HCT116 (cell line): ENCODE measurements around the gene FHOD3. TPM values are rescaled to one million over a fixed set of nuclear protein-coding genes. Genes with fewer than 3 reads are reported as not detected.

ENCODE experiments used
- ATAC-seq: fragments of 200-7000 bp; cut with Tn5 transposase; 2 replicates; pipeline ENCODE4 v1.9.1; 2020; ENCODE audit warnings: mild to moderate bottlenecking, moderate library complexity
- BruUV-seq: library from RNA; stranded (reverse); fragments of 400-500 nt; replicated peaks from 2 replicates; lab custom pipeline; 2021; lab: Mats Ljungman, UMichigan
- CTCF ChIA-PET: fragments of 300-600 bp; sonication (Branson Sonifier 250); formaldehyde crosslinking; loops from one replicate; lab custom pipeline; 2021; ENCODE audit warnings: antibody characterized with exemption; lab: Charles Lee
- POLR2A ChIA-PET: fragments of 300-600, 350-600 bp; sonication (Branson Sonifier 250); formaldehyde crosslinking; loops from one replicate; lab custom pipeline; 2021; ENCODE audit warnings: antibody characterized with exemption; lab: Charles Lee
- RAD21 ChIA-PET, 2 experiments: fragments of 300-600 bp; sonication (Branson Sonifier 250); formaldehyde crosslinking; loops; one replicate each; lab custom pipeline; 2023; ENCODE audit warnings: low total read pairs in 2 of 2; ENCODE audit not compliant: uncharacterized antibody in 2 of 2, unreplicated experiment in 2 of 2, low non-redundant PET in 1 of 2; lab: Charles Lee
- DNase-seq: peaks from one replicate; pipeline ENCODE4 v3.0.0-alpha.2; 2010; ENCODE audit warnings: low read depth, low spot score
- H2AFZ ChIP-seq: fragments of 200-600 bp; shearing (Covaris generic), sonication (generic); 2 replicates; pipeline ENCODE4 v1.6.1; 2017; ENCODE audit warnings: low read depth, mixed run types, mixed read lengths, antibody characterized with exemption, low read length; ENCODE audit not compliant: poor library complexity, severe bottlenecking
- H3K27ac ChIP-seq: 2 replicates; pipeline ENCODE4 v1.5.1; 2012; ENCODE audit warnings: low read depth, low read length
- H3K27me3 ChIP-seq: fragments of 200-600 bp; sonication (generic); 2 replicates; pipeline ENCODE4 v1.6.1; 2016; ENCODE audit warnings: mixed run types, low read length, mixed read lengths; ENCODE audit not compliant: insufficient read depth
- H3K36me3 ChIP-seq, 2 experiments: fragments of 200-500 bp in 1 of 2; fragments of 200-600 bp in 1 of 2; sonication (Bioruptor generic) in 1 of 2; sonication (generic) in 1 of 2; 2 replicates each; pipeline versions ENCODE4 v1.5.1 to v1.6.1; 2014 to 2016; ENCODE audit warnings: low read length in 2 of 2, inconsistent platforms in 1 of 2, mixed read lengths in 1 of 2, mixed run types in 1 of 2; ENCODE audit not compliant: insufficient read depth in 2 of 2, control insufficient read depth in 1 of 2
- H3K4me1 ChIP-seq, 2 experiments: fragments of 200-600 bp in 1 of 2; sonication (generic) in 1 of 2; 2 replicates each; pipeline versions ENCODE4 v1.5.1 to v1.6.1; 2012 to 2017; ENCODE audit warnings: low read length in 2 of 2, inconsistent platforms in 1 of 2, mild to moderate bottlenecking in 1 of 2, mixed read lengths in 1 of 2, mixed run types in 1 of 2, moderate library complexity in 1 of 2; ENCODE audit not compliant: insufficient read depth in 2 of 2, control insufficient read depth in 1 of 2
- H3K4me2 ChIP-seq: fragments of 200-600 bp; sonication (generic); 2 replicates; pipeline ENCODE4 v1.6.1; 2017; ENCODE audit warnings: mixed run types, low read length, mixed read lengths
- H3K4me3 ChIP-seq, 2 experiments: fragments of 200-600 bp in 1 of 2; sonication (generic) in 1 of 2; replicated peaks in 1 of 2; 2 replicates each; pipeline ENCODE4 v1.5.1; 2011 to 2016; ENCODE audit warnings: low read length in 2 of 2, control low read depth in 1 of 2, low read depth in 1 of 2, mild to moderate bottlenecking in 1 of 2, mixed read lengths in 1 of 2, mixed run types in 1 of 2
- H3K79me2 ChIP-seq: fragments of 200-600 bp; sonication (generic); 2 replicates; pipeline ENCODE4 v1.6.1; 2017; ENCODE audit warnings: mild to moderate bottlenecking, mixed run types, low read length, moderate library complexity, mixed read lengths; ENCODE audit not compliant: insufficient read depth
- H3K9ac ChIP-seq: fragments of 200-600 bp; sonication (generic); 2 replicates; pipeline ENCODE4 v1.6.1; 2016; ENCODE audit warnings: low read length, mixed read lengths
- H3K9me2 ChIP-seq: fragments of 200-600 bp; sonication (generic), shearing (Covaris generic); 2 replicates; pipeline ENCODE4 v1.6.1; 2017; ENCODE audit warnings: mixed run types, mild to moderate bottlenecking, moderate library complexity; ENCODE audit not compliant: insufficient read depth
- H3K9me3 ChIP-seq, 2 experiments: fragments of 200-500 bp in 1 of 2; fragments of 200-600 bp in 1 of 2; sonication (Bioruptor generic) in 1 of 2; sonication (generic) in 1 of 2; 2 replicates each; pipeline ENCODE4 v1.6.1; 2014 to 2017; ENCODE audit warnings: low read length in 2 of 2, mixed read lengths in 2 of 2, inconsistent platforms in 1 of 2, low read depth in 1 of 2, mild to moderate bottlenecking in 1 of 2, mixed run types in 1 of 2, moderate library complexity in 1 of 2; ENCODE audit not compliant: control insufficient read depth in 1 of 2, insufficient read depth in 1 of 2
- H4K20me1 ChIP-seq: fragments of 200-600 bp; sonication (generic), shearing (Covaris generic); 2 replicates; pipeline ENCODE4 v1.6.1; 2017; ENCODE audit warnings: mixed run types, mild to moderate bottlenecking, moderate library complexity; ENCODE audit not compliant: insufficient read depth
- CEBPB ChIP-seq: IDR thresholded peaks from 2 replicates; pipeline ENCODE4 v1.6.1; 2012; ENCODE audit warnings: low read depth
- EGR1 ChIP-seq: IDR thresholded peaks from 2 replicates; pipeline ENCODE4 v1.6.1; 2012; ENCODE audit warnings: low read depth
- ELF1 ChIP-seq: IDR thresholded peaks from 2 replicates; pipeline ENCODE4 v1.6.1; 2012; ENCODE audit warnings: low read depth, borderline replicate concordance
- EZH2 ChIP-seq: fragments of 200-600 bp; sonication (generic); IDR thresholded peaks from 2 replicates; pipeline ENCODE4 v1.6.1; 2017; ENCODE audit warnings: antibody characterized with exemption, mixed run types
- EZH2phosphoT487 ChIP-seq: fragments of 200-600 bp; IDR thresholded peaks from 2 replicates; pipeline ENCODE4 v1.6.1; 2018; ENCODE audit warnings: antibody characterized with exemption, borderline replicate concordance
- FOSL1 ChIP-seq: IDR thresholded peaks from 2 replicates; pipeline ENCODE4 v1.6.1; 2012; ENCODE audit warnings: low read depth
- JUND ChIP-seq: IDR thresholded peaks from 2 replicates; pipeline ENCODE4 v1.6.1; 2012
- POLR2A ChIP-seq: IDR thresholded peaks from 2 replicates; pipeline ENCODE4 v1.7.0; 2011; ENCODE audit warnings: borderline replicate concordance; ENCODE audit not compliant: insufficient read depth, insufficient read length; ENCODE audit errors: extremely low read depth
- POLR2AphosphoS5 ChIP-seq: IDR thresholded peaks from 2 replicates; pipeline ENCODE4 v1.6.1; 2011; ENCODE audit warnings: mild to moderate bottlenecking, low read depth, low read length, moderate library complexity
- RAD21 ChIP-seq: IDR thresholded peaks from 2 replicates; pipeline ENCODE4 v1.6.1; 2012; ENCODE audit warnings: low read depth, mild to moderate bottlenecking
- SP1 ChIP-seq: IDR thresholded peaks from 2 replicates; pipeline ENCODE4 v1.6.1; 2012; ENCODE audit warnings: low read depth
- TCF7L2 ChIP-seq: IDR thresholded peaks from 2 replicates; pipeline ENCODE4 v1.7.0; 2011; ENCODE audit warnings: borderline replicate concordance, inconsistent platforms; ENCODE audit not compliant: insufficient read depth, insufficient read length; ENCODE audit errors: extremely low read depth
- YY1 ChIP-seq: IDR thresholded peaks from 2 replicates; pipeline ENCODE4 v1.6.1; 2011; ENCODE audit warnings: low read length, low read depth, moderate library complexity, mild to moderate bottlenecking; ENCODE audit not compliant: insufficient replicate concordance; ENCODE audit errors: extremely low read depth
- ZFX ChIP-seq: fragments of 450-650 bp; IDR thresholded peaks from 2 replicates; pipeline ENCODE4 v1.6.1; 2017
- ZNF274 ChIP-seq: fragments of 200-500 bp; sonication (Bioruptor generic); IDR thresholded peaks from 2 replicates; pipeline ENCODE4 v1.6.1; 2014; ENCODE audit warnings: mild to moderate bottlenecking, low read depth, low read length, inconsistent platforms
- intact Hi-C: fragments of 100-400 bp; cut with micrococcal nuclease; formaldehyde crosslinking; loops from 2 replicates; pipeline ENCODE4 v1.10.0; 2022
- total RNA-seq: library from RNA; stranded (reverse); gene quantifications from one replicate; pipeline ENCODE4 v1.2.1, GENCODE V29; 2021; ENCODE audit not compliant: unreplicated experiment
- TF ChIP-seq, protein P1 (sequence below): IDR thresholded peaks from 2 replicates; pipeline ENCODE4 v1.6.1; 2011; ENCODE audit warnings: mild to moderate bottlenecking, low read length, moderate library complexity; ENCODE audit not compliant: insufficient replicate concordance; ENCODE audit errors: extremely low read depth
- TF ChIP-seq, protein P2 (sequence below): IDR thresholded peaks from 2 replicates; pipeline ENCODE4 v1.6.1; 2012
- TF ChIP-seq, protein P3 (sequence below), 3 experiments: fragments of 200-600 bp in 1 of 3; sonication (generic) in 1 of 3; IDR thresholded peaks in 2 of 3; conservative IDR thresholded peaks in 1 of 3; 2 replicates each; pipeline ENCODE4 v1.5.1; 2012 to 2017; ENCODE audit warnings: low read depth in 2 of 3, low read length in 2 of 3, antibody characterized with exemption in 1 of 3, borderline replicate concordance in 1 of 3, control low read depth in 1 of 3, mild to moderate bottlenecking in 1 of 3, mixed read lengths in 1 of 3, mixed run types in 1 of 3, moderate library complexity in 1 of 3; ENCODE audit not compliant: insufficient read depth in 1 of 3
- TF ChIP-seq, protein P4 (sequence below): IDR thresholded peaks from 2 replicates; pipeline ENCODE4 v1.6.1; 2012
- TF ChIP-seq, protein P5 (sequence below): IDR thresholded peaks from 2 replicates; pipeline ENCODE4 v1.6.1; 2012; ENCODE audit warnings: low read depth

Gene FHOD3
- total RNA-seq, 1 experiment from 2014 or later = 4.0 TPM

DNA sequence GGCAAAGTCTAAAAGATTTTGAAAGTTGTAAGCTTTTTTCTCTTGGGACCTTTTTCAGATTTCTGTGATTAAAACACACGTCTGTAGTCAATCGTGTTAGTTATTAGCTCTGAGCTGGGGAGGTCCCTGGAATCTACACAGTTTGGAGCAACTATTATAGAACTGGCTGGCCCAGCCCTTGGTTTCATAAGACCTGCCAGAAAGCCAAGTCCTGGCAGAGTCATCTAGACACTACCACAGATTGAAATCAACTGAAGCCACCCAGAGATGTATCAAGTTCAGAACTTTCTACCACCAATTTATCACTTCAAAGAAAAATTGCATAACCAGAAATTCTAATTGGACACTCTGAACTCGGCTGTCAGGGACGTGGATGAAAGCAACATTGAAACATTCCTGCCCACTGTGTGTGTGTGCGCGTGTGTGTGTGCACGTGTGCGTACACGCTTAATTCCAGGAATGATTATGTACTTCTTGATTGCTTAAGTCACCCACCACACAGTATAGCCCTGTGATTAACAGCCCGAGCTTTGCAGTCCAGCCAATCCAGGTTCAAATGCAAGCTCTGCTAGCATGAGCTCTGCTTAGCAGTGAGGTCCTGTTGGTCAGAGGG is 405.0 kb downstream of the FHOD3 start:
- H3K27ac ChIP-seq = no peak overlapping the region
- BruUV-seq = no TSS peak
- H3K4me3 ChIP-seq = no peak overlapping the region
- no peak for DNase-seq
- no peaks in the 10 kb centered on the region for H3K9me3 ChIP-seq
- H3K9ac ChIP-seq = no peak overlapping the region
- no peaks in the 10 kb centered on the region for H4K20me1 ChIP-seq
- no peaks in the 10 kb centered on the region for H3K36me3 ChIP-seq
- TF ChIP-seq, protein P1, sequence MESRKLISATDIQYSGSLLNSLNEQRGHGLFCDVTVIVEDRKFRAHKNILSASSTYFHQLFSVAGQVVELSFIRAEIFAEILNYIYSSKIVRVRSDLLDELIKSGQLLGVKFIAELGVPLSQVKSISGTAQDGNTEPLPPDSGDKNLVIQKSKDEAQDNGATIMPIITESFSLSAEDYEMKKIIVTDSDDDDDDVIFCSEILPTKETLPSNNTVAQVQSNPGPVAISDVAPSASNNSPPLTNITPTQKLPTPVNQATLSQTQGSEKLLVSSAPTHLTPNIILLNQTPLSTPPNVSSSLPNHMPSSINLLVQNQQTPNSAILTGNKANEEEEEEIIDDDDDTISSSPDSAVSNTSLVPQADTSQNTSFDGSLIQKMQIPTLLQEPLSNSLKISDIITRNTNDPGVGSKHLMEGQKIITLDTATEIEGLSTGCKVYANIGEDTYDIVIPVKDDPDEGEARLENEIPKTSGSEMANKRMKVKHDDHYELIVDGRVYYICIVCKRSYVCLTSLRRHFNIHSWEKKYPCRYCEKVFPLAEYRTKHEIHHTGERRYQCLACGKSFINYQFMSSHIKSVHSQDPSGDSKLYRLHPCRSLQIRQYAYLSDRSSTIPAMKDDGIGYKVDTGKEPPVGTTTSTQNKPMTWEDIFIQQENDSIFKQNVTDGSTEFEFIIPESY = no peak
- no peak for TF ChIP-seq YY1
- no peak for TF ChIP-seq EZH2
- no peak for TF ChIP-seq TCF7L2
- no peak for TF ChIP-seq RAD21
- no peak for TF ChIP-seq POLR2A
- TF ChIP-seq ZFX = no peak
- no peak for TF ChIP-seq SP1
- TF ChIP-seq, protein P2, sequence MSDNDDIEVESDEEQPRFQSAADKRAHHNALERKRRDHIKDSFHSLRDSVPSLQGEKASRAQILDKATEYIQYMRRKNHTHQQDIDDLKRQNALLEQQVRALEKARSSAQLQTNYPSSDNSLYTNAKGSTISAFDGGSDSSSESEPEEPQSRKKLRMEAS = no peak
- no peak for TF ChIP-seq FOSL1
- TF ChIP-seq, protein P3, sequence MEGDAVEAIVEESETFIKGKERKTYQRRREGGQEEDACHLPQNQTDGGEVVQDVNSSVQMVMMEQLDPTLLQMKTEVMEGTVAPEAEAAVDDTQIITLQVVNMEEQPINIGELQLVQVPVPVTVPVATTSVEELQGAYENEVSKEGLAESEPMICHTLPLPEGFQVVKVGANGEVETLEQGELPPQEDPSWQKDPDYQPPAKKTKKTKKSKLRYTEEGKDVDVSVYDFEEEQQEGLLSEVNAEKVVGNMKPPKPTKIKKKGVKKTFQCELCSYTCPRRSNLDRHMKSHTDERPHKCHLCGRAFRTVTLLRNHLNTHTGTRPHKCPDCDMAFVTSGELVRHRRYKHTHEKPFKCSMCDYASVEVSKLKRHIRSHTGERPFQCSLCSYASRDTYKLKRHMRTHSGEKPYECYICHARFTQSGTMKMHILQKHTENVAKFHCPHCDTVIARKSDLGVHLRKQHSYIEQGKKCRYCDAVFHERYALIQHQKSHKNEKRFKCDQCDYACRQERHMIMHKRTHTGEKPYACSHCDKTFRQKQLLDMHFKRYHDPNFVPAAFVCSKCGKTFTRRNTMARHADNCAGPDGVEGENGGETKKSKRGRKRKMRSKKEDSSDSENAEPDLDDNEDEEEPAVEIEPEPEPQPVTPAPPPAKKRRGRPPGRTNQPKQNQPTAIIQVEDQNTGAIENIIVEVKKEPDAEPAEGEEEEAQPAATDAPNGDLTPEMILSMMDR (IDR thresholded peaks at IDR 0.05 in 2 of 3, conservative IDR thresholded peaks at IDR 0.05 in 1 of 3; ENCODE audit: borderline replicate concordance in 1 of 3, insufficient read depth in 1 of 3, low read depth in 2 of 3, low read length in 2 of 3) = no peak
- no peak for TF ChIP-seq EZH2phosphoT487
- no peak for TF ChIP-seq EGR1
- TF ChIP-seq, protein P4, sequence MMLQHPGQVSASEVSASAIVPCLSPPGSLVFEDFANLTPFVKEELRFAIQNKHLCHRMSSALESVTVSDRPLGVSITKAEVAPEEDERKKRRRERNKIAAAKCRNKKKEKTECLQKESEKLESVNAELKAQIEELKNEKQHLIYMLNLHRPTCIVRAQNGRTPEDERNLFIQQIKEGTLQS = no peak
- TF ChIP-seq, protein P5, sequence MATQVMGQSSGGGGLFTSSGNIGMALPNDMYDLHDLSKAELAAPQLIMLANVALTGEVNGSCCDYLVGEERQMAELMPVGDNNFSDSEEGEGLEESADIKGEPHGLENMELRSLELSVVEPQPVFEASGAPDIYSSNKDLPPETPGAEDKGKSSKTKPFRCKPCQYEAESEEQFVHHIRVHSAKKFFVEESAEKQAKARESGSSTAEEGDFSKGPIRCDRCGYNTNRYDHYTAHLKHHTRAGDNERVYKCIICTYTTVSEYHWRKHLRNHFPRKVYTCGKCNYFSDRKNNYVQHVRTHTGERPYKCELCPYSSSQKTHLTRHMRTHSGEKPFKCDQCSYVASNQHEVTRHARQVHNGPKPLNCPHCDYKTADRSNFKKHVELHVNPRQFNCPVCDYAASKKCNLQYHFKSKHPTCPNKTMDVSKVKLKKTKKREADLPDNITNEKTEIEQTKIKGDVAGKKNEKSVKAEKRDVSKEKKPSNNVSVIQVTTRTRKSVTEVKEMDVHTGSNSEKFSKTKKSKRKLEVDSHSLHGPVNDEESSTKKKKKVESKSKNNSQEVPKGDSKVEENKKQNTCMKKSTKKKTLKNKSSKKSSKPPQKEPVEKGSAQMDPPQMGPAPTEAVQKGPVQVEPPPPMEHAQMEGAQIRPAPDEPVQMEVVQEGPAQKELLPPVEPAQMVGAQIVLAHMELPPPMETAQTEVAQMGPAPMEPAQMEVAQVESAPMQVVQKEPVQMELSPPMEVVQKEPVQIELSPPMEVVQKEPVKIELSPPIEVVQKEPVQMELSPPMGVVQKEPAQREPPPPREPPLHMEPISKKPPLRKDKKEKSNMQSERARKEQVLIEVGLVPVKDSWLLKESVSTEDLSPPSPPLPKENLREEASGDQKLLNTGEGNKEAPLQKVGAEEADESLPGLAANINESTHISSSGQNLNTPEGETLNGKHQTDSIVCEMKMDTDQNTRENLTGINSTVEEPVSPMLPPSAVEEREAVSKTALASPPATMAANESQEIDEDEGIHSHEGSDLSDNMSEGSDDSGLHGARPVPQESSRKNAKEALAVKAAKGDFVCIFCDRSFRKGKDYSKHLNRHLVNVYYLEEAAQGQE = no peak
- TF ChIP-seq ELF1 = no peak
- TF ChIP-seq ZNF274 = no peak
- TF ChIP-seq POLR2AphosphoS5 = no peak
- no peak for TF ChIP-seq JUND
- TF ChIP-seq CEBPB = no peak
- TF ChIP-seq, all 23 proteins: peak for 0
- Histone ChIP-seq H3K4me1 (no peaks in the 10 kb centered on the region), H3K9me2 (no peaks in the 10 kb centered on the region), H3K4me2 (no peak overlapping the region), H2AFZ (no peak overlapping the region), H3K27me3 (no peaks in the 10 kb centered on the region), H3K79me2 (no peaks in the 10 kb centered on the region)
- intact Hi-C loops = no loop called here
- CTCF ChIA-PET = no interaction called here
- POLR2A ChIA-PET = no interaction called here
- no peak for ATAC-seq
- RAD21 ChIA-PET = no interaction called here
